IMR-90 (cell line): ENCODE measurements around the gene IL6. TPM values are rescaled to one million over a fixed set of nuclear protein-coding genes. Genes with fewer than 3 reads are reported as not detected.

Experiments
- ATAC-seq: fragments of 200-7000 bp; cut with Tn5 transposase; 2 replicates; pipeline ENCODE4 v1.9.1; 2020; ENCODE audit warnings: low read depth, mild to moderate bottlenecking, moderate library complexity
- BruUV-seq: library from RNA; stranded (reverse); fragments of 400-500 nt; replicated peaks from 2 replicates; lab custom pipeline; 2021; lab: Mats Ljungman, UMichigan
- CTCF ChIA-PET: fragments of 300-600 bp; formaldehyde crosslinking; extraction: SDS; loops from one replicate; lab custom pipeline; 2021; ENCODE audit warnings: antibody characterized with exemption; lab: Yijun Ruan, JAX
- POLR2A ChIA-PET: fragments of 300-600 bp; sonication (Branson Sonifier 250); formaldehyde crosslinking; loops from one replicate; lab custom pipeline; 2022; ENCODE audit warnings: antibody characterized with exemption; ENCODE audit not compliant: unreplicated experiment; lab: Charles Lee
- DNase-seq: peaks from one replicate; pipeline ENCODE4 v3.0.0; 2013
- H2AFZ ChIP-seq: replicated peaks from 2 replicates; pipeline ENCODE3; 2013; ENCODE audit warnings: low read length, mild to moderate bottlenecking; ENCODE audit not compliant: poor library complexity
- H2AK5ac ChIP-seq: 2 replicates; pipeline ENCODE4 v1.6.1; 2013; ENCODE audit warnings: low read depth, low read length, inconsistent platforms
- H2AK9ac ChIP-seq: replicated peaks from 2 replicates; pipeline ENCODE3; 2013; ENCODE audit warnings: mild to moderate bottlenecking, low read depth, low read length, moderate library complexity; ENCODE audit not compliant: poor library complexity
- H2BK120ac ChIP-seq: 2 replicates; pipeline ENCODE4 v1.6.1; 2013; ENCODE audit warnings: low read depth, low read length, inconsistent platforms
- H2BK15ac ChIP-seq: 3 replicates; pipeline ENCODE4 v1.6.1; 2013; ENCODE audit warnings: low read depth, low read length, inconsistent platforms
- H2BK20ac ChIP-seq: 2 replicates; pipeline ENCODE4 v1.6.1; 2013; ENCODE audit warnings: low read depth, mild to moderate bottlenecking, inconsistent platforms, low read length, moderate library complexity
- H2BK5ac ChIP-seq: 2 replicates; pipeline ENCODE4 v1.6.1; 2013; ENCODE audit warnings: mild to moderate bottlenecking, low read depth, low read length, inconsistent platforms; ENCODE audit not compliant: poor library complexity, severe bottlenecking
- H3K14ac ChIP-seq: replicated peaks from 2 replicates; pipeline ENCODE4 v1.6.1; 2013; ENCODE audit warnings: low read depth, low read length, inconsistent platforms
- H3K18ac ChIP-seq: 2 replicates; pipeline ENCODE4 v1.6.1; 2013; ENCODE audit warnings: low read depth, low read length, control low read depth
- H3K23ac ChIP-seq: 2 replicates; pipeline ENCODE4 v1.6.1; 2013; ENCODE audit warnings: low read depth, low read length, inconsistent platforms
- H3K27ac ChIP-seq: 2 replicates; pipeline ENCODE4 v1.5.1; 2013; ENCODE audit warnings: mild to moderate bottlenecking, control low read depth, low read length; ENCODE audit not compliant: insufficient read depth
- H3K27me3 ChIP-seq: 2 replicates; pipeline ENCODE4 v1.6.1; 2013; ENCODE audit warnings: low read length; ENCODE audit not compliant: control insufficient read depth, insufficient read depth
- H3K36me3 ChIP-seq: 2 replicates; pipeline ENCODE4 v1.6.1; 2013; ENCODE audit warnings: low read length, mixed read lengths; ENCODE audit not compliant: control insufficient read depth, insufficient read depth
- H3K4ac ChIP-seq: 2 replicates; pipeline ENCODE4 v1.6.1; 2013; ENCODE audit warnings: low read depth, low read length, inconsistent platforms
- H3K4me1 ChIP-seq: 2 replicates; pipeline ENCODE4 v1.6.1; 2013; ENCODE audit warnings: low read length, mixed read lengths; ENCODE audit not compliant: control insufficient read depth, insufficient read depth
- H3K4me2 ChIP-seq: 2 replicates; pipeline ENCODE4 v1.6.1; 2013; ENCODE audit warnings: low read depth, mild to moderate bottlenecking, control low read depth, low read length, moderate library complexity
- H3K4me3 ChIP-seq: 2 replicates; pipeline ENCODE4 v1.5.1; 2013; ENCODE audit warnings: low read depth, mild to moderate bottlenecking, control low read depth, low read length, moderate library complexity; ENCODE audit not compliant: insufficient read depth
- H3K56ac ChIP-seq: 2 replicates; pipeline ENCODE4 v1.6.1; 2013; ENCODE audit warnings: low read length, inconsistent platforms; ENCODE audit not compliant: insufficient read depth; ENCODE audit errors: extremely low read depth
- H3K79me1 ChIP-seq, 2 experiments: 2 replicates each; pipeline ENCODE4 v1.6.1; 2013; ENCODE audit warnings: low read length in 2 of 2, inconsistent platforms in 1 of 2, low read depth in 1 of 2
- H3K9ac ChIP-seq: 2 replicates; pipeline ENCODE4 v1.6.1; 2013; ENCODE audit warnings: low read depth, low read length, control low read depth
- H3K9me1 ChIP-seq: 2 replicates; pipeline ENCODE4 v1.6.1; 2013; ENCODE audit warnings: low read length, inconsistent platforms; ENCODE audit not compliant: insufficient read depth
- H3K9me3 ChIP-seq: 2 replicates; pipeline ENCODE4 v1.6.1; 2013; ENCODE audit warnings: low read length; ENCODE audit not compliant: control insufficient read depth, insufficient read depth
- H4K20me1 ChIP-seq: 2 replicates; pipeline ENCODE4 v1.6.1; 2013; ENCODE audit warnings: low read length, inconsistent platforms; ENCODE audit not compliant: insufficient read depth
- H4K5ac ChIP-seq: 2 replicates; pipeline ENCODE4 v1.6.1; 2013; ENCODE audit warnings: mild to moderate bottlenecking, low read depth, low read length, control low read depth
- H4K8ac ChIP-seq, 2 experiments: 2 replicates each; pipeline ENCODE4 v1.6.1; 2013; ENCODE audit warnings: low read depth in 2 of 2, low read length in 2 of 2, control low read depth in 1 of 2, inconsistent platforms in 1 of 2
- H4K91ac ChIP-seq: 2 replicates; pipeline ENCODE4 v1.6.1; 2013; ENCODE audit warnings: low read depth, low read length, inconsistent platforms; ENCODE audit not compliant: insufficient read depth
- MAZ ChIP-seq: IDR thresholded peaks from 2 replicates; pipeline ENCODE4 v1.6.1; 2012; ENCODE audit warnings: low read depth, mild to moderate bottlenecking, low read length, improper control_type of control experiment, moderate library complexity, borderline replicate concordance
- MXI1 ChIP-seq: IDR thresholded peaks from 2 replicates; pipeline ENCODE4 v1.6.1; 2012; ENCODE audit warnings: low read depth, mild to moderate bottlenecking, low read length, moderate library complexity, borderline replicate concordance
- WGBS, 2 experiments: methylation state at CpG; one replicate each; pipeline versions ENCODE4 v1.1.5 to v1.1.7; 2013; ENCODE audit warnings: missing lambda C conversion rate in 2 of 2; ENCODE audit not compliant: insufficient read length in 1 of 2; ENCODE audit errors: extremely low coverage in 2 of 2; 5-methylcytosine and 5-hydroxymethylcytosine counted together
- dilution Hi-C: fragments of 300-500 bp; cut with HindIII; formaldehyde crosslinking; loops from one replicate; pipeline ENCODE4 v1.14.3; 2018; ENCODE audit warnings: low sequenced_read_pairs; ENCODE audit not compliant: unreplicated experiment
- in situ Hi-C: fragments of 300-500 bp; cut with MboI; formaldehyde crosslinking; loops from 3 replicates; pipeline ENCODE4 v1.14.3; 2019; ENCODE audit warnings: low sequenced_read_pairs, inconsistent platforms, mixed read lengths
- intact Hi-C: fragments of 100-400 bp; cut with micrococcal nuclease; formaldehyde crosslinking; loops from 2 replicates; pipeline ENCODE4 v1.10.0; 2022
- polyA plus RNA-seq, 3 experiments: library from polyadenylated mRNA; depleted of rRNA; stranded (reverse); fragments of >200 nt; gene quantifications; 2 replicates each; pipeline ENCODE4 v1.2.3, GENCODE V29; 2012; ENCODE audit warnings: low replicate concordance in 1 of 3
- total RNA-seq: library from RNA; depleted of rRNA; stranded (reverse); fragments of >200 nt; gene quantifications from 2 replicates; pipeline ENCODE4 v1.2.3, GENCODE V29; 2012

IL6 gene
- total and polyA plus RNA-seq, 2 of the 4 experiments (the other 2 are of a cell fraction), result 15.2 to 50.8 TPM

DNA sequence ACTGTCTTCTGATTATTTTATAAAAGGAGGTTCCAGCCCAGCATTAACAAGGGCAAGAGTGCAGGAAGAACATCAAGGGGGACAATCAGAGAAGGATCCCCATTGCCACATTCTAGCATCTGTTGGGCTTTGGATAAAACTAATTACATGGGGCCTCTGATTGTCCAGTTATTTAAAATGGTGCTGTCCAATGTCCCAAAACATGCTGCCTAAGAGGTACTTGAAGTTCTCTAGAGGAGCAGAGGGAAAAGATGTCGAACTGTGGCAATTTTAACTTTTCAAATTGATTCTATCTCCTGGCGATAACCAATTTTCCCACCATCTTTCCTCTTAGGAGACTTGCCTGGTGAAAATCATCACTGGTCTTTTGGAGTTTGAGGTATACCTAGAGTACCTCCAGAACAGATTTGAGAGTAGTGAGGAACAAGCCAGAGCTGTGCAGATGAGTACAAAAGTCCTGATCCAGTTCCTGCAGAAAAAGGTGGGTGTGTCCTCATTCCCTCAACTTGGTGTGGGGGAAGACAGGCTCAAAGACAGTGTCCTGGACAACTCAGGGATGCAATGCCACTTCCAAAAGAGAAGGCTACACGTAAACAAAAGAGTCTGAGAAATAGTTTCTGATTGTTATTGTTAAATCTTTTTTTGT, 2.3 kb downstream of the IL6 start:
- Histone ChIP-seq H3K4me2 (peak overlapping the region; percentile 85), H3K27ac (peak overlapping the region; percentile 12; the same call in 1 of the 2 replicates), H2BK15ac (peak overlapping the region; percentile 9; the same call in 1 of the 3 replicates), H3K27me3 (no peaks in the 10 kb centered on the region), H4K20me1 (no peaks in the 10 kb centered on the region), H3K18ac (no peak overlapping the region), H2BK5ac (peak overlapping the region; percentile 98), H3K9me3 (no peaks in the 10 kb centered on the region), H2BK20ac (no peak overlapping the region), H3K4me1 (peaks cover 14% of the 10 kb centered on the region), H4K5ac (no peak overlapping the region), H3K79me1 (peaks cover 13 to 52% of the 10 kb centered on the region in 2 experiments), H3K14ac (peak overlapping the region; percentile 78), H3K4me3 (no peak overlapping the region), H3K9ac (peak overlapping the region; percentile 12; the same call in 1 of the 2 replicates), H3K56ac (no peak overlapping the region), H2AK9ac (no peak overlapping the region), H3K9me1 (peaks cover 18% of the 10 kb centered on the region), H2AFZ (no peak overlapping the region), H4K91ac (0 out of 2 replicates have a peak overlapping the region, but pooled peaks have one; percentile 5), H3K36me3 (peaks cover 18% of the 10 kb centered on the region), H3K23ac (no peak overlapping the region), H3K4ac (peak overlapping the region; percentile 10), H2AK5ac (peak overlapping the region; percentile 16), H4K8ac (no peak overlapping the region), H2BK120ac (0 out of 2 replicates have a peak overlapping the region, but pooled peaks have one; percentile 13)
- no CpG with 5 or more reads among the region's 3 CpGs for WGBS, 2 experiments
- in situ Hi-C loops (no loop called here), dilution Hi-C loops (no loop called here), intact Hi-C loops (loop anchor here (5.0 kb wide), 2 partner anchors 218 to 343 kb away; no protein-coding TSS in a partner anchor)
- BruUV-seq, result no TSS peak
- ATAC-seq (no peak), DNase-seq (peak; percentile 18)
- ChIA-PET CTCF (interaction anchor here (1.3 kb wide), 2 partner anchors 50 to 327 kb away, joined by 4 to 6 read pairs; no protein-coding TSS in a partner anchor), POLR2A (interaction anchor here (3.3 kb wide), 1 partner anchor 168 kb away, joined by 38 read pairs; no protein-coding TSS in a partner anchor)
- TF ChIP-seq MAZ, result no peak
- TF ChIP-seq MXI1, result peak; percentile 60; the same call in 1 of the 2 replicates
